ENCODE results near the gene CDK17.

The CDK17 gene

GRCh38 chr12:96260231-96260630 lies 140.0 kb downstream of the CDK17 start:
- DNase-seq, result no peak

GRCh38 chr12:96258104-96258961 lies 141.9 kb downstream of the CDK17 start:
- DNase-seq, result no peak

- no peak for DNase-seq
These were observed 142.6 kb downstream of the CDK17 start for GRCh38 chr12:96257550-96258103.

DNA sequence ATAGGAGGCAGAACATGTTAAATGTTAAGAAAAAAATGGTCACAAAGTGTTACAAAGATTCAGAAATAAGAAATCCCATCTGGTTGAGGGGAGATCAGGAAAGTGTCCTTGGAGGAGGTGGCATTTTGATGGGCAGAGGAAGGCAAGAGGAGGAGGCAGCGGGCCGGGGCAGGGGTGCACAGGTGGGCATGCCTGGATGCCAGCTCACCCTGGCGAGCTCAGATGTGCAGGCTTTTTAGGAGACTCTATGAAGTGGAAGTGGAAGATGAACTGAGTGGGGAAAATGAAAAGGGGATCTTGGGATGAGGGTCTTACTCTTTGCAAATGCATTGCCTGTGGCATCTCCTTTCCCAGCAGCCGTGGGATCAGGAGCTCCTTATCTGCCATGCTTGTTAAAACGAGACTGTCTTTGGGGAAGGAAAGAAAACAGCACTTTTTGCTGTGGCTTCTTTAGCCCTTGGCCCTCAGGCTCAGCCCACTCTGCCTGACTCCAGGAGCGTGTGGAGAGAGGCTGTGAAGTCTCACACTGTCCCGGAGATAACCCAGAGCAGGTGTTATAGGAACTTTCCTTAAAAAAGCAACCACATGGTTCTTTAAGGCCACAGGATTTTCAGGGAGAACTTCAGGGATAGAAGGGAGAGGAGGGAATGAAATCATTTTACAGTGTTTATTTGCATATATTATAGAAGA lies 143.4 kb downstream of the CDK17 start:
- no peak for DNase-seq

DNA sequence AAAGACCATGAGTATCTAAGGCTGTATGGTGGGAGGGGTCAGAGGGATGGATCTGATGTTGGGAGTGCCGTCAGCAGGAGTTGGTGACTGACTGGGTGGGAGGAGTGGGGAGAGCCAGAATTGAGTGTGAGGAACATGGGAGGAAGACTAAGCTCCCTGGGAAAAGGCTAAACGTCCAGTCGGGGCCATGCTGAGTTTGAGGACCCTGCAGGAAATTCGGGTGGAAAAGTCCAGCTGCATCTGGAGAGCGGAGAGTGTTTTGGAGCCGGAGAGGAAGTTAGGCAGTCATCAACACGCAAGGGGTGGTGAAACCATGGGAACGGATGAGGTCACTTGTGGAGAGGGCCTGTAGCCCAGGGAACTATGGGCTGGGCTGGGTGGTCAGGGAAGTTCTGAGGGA lies 145.2 kb downstream of the CDK17 start:
- DNase-seq, result no peak

GRCh38 chr12:96250119-96250685 lies 150.0 kb downstream of the CDK17 start:
- no peak for DNase-seq

GRCh38 chr12:96249196-96250118 lies 150.8 kb downstream of the CDK17 start:
- no peak for DNase-seq

DNA sequence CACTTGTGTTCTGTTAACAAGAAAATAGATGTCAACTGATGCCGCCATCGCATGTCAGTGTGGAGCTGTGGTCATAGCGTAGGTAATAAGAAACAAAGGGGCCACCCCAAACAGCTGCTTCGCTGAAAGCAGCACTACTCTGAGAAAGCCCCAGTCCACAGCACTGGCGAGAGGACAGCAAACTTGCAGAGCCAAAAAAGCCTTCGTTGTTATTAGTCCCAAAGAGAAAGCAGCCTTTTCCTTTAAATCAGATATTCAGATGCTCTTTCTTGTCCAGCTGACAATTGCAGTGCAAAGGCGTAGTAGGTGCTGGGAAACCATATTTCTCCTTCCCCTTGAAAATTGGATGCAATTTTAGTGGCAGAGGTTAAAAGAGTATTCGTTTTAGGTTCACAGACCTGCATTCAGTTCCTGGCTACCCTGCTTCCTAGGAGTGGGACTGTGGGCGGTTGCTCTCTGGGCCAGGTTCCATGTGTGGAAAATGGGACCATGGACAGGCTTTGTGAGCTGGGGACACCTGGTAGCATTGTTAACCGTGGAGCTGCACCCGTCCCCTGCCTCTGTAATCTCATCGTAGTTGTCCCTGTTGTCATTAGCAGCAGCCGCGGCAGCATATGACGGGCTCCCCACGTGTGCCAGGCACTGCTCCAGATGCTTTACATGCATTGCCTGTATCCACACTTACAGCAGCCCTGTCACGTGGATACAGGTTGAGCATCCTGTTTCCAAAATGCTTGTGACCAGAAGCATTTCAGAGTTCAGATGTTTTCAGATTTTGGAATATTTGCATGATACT lies 151.9 kb downstream of the CDK17 start:
- DNase-seq, result no peak

DNA sequence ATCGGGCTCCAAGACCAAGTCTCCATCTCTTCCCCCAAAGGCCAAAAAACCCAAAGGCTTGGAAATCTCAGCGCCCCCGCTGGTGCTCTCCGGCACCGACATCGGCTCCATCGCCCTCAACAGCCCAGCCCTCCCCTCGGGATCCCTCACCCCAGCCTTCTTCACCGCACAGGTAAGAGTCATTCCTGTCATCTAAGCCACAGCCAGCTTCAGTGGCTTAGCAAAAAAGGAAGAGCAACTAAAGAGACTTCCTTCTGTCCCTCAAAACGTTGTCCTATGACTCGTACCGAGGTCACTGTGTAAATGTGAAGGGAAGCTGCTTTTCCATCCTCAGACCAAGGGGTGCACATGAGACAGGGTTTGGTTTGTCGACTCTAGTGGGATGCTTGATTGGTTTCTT lies 152.7 kb downstream of the CDK17 start:
- no peak for DNase-seq

DNA sequence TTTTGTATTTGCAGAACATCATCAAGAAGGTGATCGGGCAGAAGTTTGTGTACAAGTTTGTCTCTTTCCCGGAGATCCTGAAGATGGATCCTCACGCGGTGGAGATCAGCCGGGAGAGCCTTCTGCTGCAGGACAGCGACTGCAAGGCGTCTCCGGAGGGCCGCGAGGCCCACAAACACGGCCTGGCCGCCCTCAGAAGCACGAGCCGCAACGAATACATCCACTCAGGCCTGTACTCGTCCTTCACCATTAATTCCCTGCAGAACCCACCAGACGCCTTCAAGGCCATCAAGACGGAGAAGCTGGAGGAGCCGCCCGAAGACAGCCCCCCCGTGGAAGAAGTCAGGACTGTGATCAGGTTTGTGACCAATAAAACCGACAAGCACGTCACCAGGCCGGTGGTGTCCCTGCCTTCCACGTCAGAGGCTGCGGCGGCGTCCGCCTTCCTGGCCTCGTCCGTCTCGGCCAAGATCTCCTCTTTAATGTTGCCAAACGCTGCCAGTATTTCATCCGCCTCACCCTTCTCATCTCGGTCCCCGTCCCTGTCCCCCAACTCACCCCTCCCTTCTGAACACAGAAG lies 153.2 kb downstream of the CDK17 start:
- DNase-seq, result no peak

DNA sequence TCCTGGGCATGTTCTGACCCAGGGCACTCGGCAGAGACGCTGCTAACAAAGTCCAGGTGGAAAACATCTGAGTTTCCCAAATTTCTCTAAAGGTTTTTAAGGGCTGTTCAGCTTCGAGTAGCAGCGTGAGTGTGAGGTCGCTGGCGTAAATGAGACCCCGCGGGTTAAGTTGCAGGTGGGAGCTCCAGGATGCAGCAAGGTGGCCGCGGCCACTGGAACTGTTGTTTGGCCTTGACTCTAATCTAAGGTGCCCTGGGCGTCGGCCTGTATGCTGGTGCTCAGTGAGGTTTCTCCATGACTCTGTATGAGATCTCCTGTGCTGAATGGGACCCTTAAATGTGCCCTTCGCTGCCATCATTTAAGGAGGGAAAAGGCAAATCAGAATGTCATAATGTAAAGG lies 155.4 kb downstream of the CDK17 start:
- DNase-seq, result no peak

DNA sequence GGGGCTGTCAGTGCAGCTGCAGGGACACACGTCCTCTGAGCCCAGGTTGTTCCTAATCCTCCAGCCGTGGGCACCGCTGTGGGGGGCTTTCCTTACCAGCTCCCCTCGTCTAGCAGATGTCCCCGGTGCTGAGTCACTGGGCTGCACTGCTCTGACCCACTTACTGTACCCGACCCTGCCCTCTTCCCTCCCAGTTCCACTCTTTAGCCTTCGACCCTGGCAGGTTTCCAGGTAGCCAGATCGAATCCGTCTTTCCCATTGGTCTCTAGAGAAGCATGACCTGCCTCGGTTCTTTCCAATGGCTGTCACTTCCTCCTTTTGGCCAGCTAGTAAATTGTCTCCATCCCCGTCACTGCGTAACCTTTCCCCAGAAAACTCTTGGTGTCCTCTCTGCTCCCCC lies 157.6 kb downstream of the CDK17 start:
- DNase-seq, result no peak

- peak; percentile 67 for DNase-seq
These were observed 158.4 kb downstream of the CDK17 start for GRCh38 chr12:96241846-96242256.

GRCh38 chr12:96241431-96241830 lies 158.8 kb downstream of the CDK17 start:
- no peak for DNase-seq

- DNase-seq, result no peak
These were observed 159.6 kb downstream of the CDK17 start for GRCh38 chr12:96240656-96241055.

- no peak for DNase-seq
These were observed 160.3 kb downstream of the CDK17 start for GRCh38 chr12:96239711-96240635.

DNA sequence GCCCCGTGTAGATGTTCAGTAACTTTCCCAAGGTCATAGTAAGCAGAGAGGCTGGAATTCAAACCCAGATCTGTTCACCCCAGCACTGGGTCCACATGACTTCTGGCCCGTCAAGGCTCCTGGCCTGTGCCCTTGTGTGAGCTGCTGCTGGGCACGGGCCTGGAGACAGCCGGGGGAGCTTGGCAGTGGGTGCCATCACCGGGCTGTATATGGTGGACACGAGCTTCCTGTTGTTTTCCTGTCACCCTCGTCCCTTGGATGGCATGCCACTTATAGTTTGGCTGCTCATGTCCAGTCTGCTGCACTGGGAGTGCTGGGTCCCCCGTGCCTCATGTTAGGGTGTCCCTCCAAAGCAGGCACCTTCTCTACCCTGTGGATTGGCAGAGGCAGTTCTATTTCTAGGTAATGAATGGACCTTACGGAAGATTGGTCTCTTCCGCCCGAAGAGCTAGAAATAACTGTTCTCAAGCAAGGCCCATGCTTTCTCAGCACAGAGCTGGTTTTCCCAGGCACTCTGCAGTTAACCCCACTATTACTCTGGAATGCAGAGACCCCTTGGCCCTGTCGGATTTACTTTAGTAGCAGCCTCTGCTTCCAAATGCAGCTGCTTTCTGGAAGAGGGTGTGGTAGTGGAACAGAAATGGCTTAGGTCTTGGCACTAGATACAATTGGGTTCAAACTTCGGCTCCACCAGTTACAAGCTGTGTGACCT lies 161.7 kb downstream of the CDK17 start:
- no peak for DNase-seq

DNA sequence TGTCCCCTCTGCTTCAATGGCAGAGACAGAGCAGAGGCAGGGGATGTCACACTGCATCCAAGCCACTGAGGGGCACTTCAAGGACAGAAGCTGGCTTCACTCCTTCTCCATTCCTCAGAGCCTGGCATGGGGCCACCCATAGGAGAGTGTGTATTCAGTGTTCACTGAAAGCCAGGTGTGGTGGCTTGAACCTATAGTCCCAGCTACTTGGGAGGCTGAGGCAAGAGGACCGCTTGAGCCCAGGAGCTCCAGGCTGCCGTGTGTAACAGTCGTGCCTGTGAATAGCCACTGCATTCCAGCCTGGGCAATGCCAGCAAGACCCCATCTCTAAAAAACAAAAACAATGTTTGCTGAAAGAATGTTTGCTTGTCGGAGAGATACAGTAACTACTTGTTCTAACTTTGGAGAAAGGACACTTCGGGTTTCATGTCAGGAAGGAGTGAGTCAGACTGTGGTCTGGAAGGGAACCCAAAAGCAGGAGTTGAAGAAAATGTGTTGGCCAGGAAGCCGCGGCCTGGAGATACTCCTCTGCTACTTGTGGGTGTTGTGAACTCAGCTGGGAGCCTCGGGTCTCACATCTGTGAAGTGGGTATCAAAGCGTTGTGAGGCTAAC lies 162.7 kb downstream of the CDK17 start:
- DNase-seq, result peak; percentile 57

DNA sequence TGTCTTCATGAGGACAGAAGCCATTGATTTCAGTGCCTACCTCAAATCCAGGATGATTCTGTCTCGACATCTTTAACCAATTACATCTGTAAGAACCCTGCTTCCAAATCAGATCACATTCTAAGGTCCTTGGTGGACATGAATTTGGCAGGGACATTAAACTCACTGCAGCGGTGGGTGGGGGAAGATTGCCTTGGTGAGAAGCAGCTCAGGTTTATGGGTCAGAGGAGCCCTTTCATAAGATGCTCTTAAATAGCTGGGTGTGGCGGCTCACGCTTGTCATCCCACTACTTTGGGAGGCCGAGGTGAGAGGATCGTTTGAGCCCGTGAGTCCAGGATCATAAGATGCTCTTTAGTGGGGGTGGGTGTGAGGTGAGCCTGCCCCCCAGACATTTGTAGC lies 163.2 kb downstream of the CDK17 start:
- DNase-seq, result no peak
